NCI-H82 treated with DMSO at 0.1 percent for 48 hours (cell line): Measurements from ENCODE around the gene HAGHL.
"Not testable (repeated sequence)": the region's sequence is repeated elsewhere in the genome, so short reads cannot be mapped to it uniquely, and the experiment has no call there.

Source experiments
- DNase-seq: peaks from one replicate; lab custom pipeline; 2025; ENCODE audit not compliant: unreplicated experiment; lab: John Stamatoyannopoulos, UW

The HAGHL gene

GRCh38 chr16:686459-687260 is 40.2 kb upstream of the HAGHL start:
- DNase-seq = no peak

GRCh38 chr16:687499-687898 is 39.4 kb upstream of the HAGHL start:
- no peak for DNase-seq

GRCh38 chr16:689175-689897 is 37.6 kb upstream of the HAGHL start:
- no peak for DNase-seq

- DNase-seq = not testable (repeated sequence)
Observed at GRCh38 chr16:691242-691641, 35.7 kb upstream of the HAGHL start.

GRCh38 chr16:692356-693108 is 34.4 kb upstream of the HAGHL start:
- no peak for DNase-seq

- no peak for DNase-seq
Observed at GRCh38 chr16:693364-693763, 33.5 kb upstream of the HAGHL start.

- no peak for DNase-seq
Observed at GRCh38 chr16:693766-694165, 33.1 kb upstream of the HAGHL start.

- DNase-seq = no peak
Observed at GRCh38 chr16:694187-694862, 32.6 kb upstream of the HAGHL start.

- no peak for DNase-seq
Observed at GRCh38 chr16:694863-695354, 32.0 kb upstream of the HAGHL start.

GRCh38 chr16:695355-696089 is 31.4 kb upstream of the HAGHL start:
- no peak for DNase-seq

GRCh38 chr16:698911-699671 is 27.8 kb upstream of the HAGHL start:
- no peak for DNase-seq

GRCh38 chr16:700684-701584 is 26.0 kb upstream of the HAGHL start:
- no peak for DNase-seq

- no peak for DNase-seq
Observed at GRCh38 chr16:702341-702740, 24.6 kb upstream of the HAGHL start.

- DNase-seq = no peak
Observed at GRCh38 chr16:703406-703805, 23.5 kb upstream of the HAGHL start.

GRCh38 chr16:704047-704446 is 22.9 kb upstream of the HAGHL start:
- DNase-seq = no peak

GRCh38 chr16:704552-705380 is 22.1 kb upstream of the HAGHL start:
- no peak for DNase-seq

- no peak for DNase-seq
Observed at GRCh38 chr16:705431-706188, 21.3 kb upstream of the HAGHL start, which contains the start of gene FBXL16. Gene FBXL16 (minus strand): TSS chr16:705801. CDS start chr16:697405, 8,396 bp downstream.
